Body of pancreas (tissue), 4 donors: ENCODE results near the gene MATN4. TPM values are rescaled to one million over a fixed set of nuclear protein-coding genes. Genes with fewer than 3 reads are reported as not detected.

Experiments used
- ATAC-seq: fragments of 150-250 bp; one replicate; pipeline ENCODE4 v1.9.1; 2016
- DNase-seq, 4 donors: peaks; one replicate each; pipeline ENCODE4 v3.0.0-alpha.2; 2019
- H3K27ac ChIP-seq, 4 donors: fragments of 200-600 bp; sonication (generic); 1 replicate in 3 of 4; 2 replicates in 1 of 4; pipeline versions ENCODE4 v1.5.1 to v1.6.1; 2016 to 2019; ENCODE audit warnings: mild to moderate bottlenecking in 1 of 4, mixed read lengths in 1 of 4, moderate library complexity in 1 of 4
- H3K27me3 ChIP-seq, 2 donors: fragments of 200-600 bp; sonication (generic); one replicate each; pipeline ENCODE4 v1.6.0; 2016; ENCODE audit warnings: mild to moderate bottlenecking in 1 of 2
- H3K36me3 ChIP-seq, 2 donors: fragments of 200-600 bp; sonication (generic); replicated peaks in 1 of 2; 2 replicates each; pipeline ENCODE4 v1.5.1; 2016; ENCODE audit warnings: low read depth in 2 of 2; ENCODE audit not compliant: insufficient read depth in 1 of 2
- H3K4me1 ChIP-seq: fragments of 200-600 bp; sonication (generic); one replicate; pipeline ENCODE4 v1.6.0; 2016
- H3K4me3 ChIP-seq, 2 donors: fragments of 200-600 bp; sonication (generic); 1 replicate in 1 of 2; 2 replicates in 1 of 2; pipeline ENCODE4 v1.5.1; 2016 to 2019
- H3K9me3 ChIP-seq, 3 donors: fragments of 200-600 bp; sonication (generic); 1 replicate in 2 of 3; 2 replicates in 1 of 3; pipeline ENCODE4 v1.5.1; 2016
- POLR2A ChIP-seq, 3 donors: fragments of 450-650 bp; IDR thresholded peaks; one replicate each; pipeline ENCODE4 v1.6.1; 2016; ENCODE audit warnings: antibody characterized with exemption in 3 of 3, mild to moderate bottlenecking in 2 of 3
- WGBS, 2 donors: methylation state at CpG; one replicate each; pipeline ENCODE4 v1.1.5; 2017; 5-methylcytosine and 5-hydroxymethylcytosine counted together
- intact Hi-C: fragments of 100-400 bp; cut with DNase I; formaldehyde crosslinking; loops from one replicate; pipeline ENCODE4 v1.15.1; 2023
- total RNA-seq, 2 donors: library from RNA; depleted of rRNA; stranded (reverse); fragments of >200 nt; gene quantifications; one replicate each; pipeline ENCODE4 v1.1.0, GENCODE V29; 2016
- TF ChIP-seq, protein P1 (sequence below), 7 experiments: fragments of 450-650 bp in 4 of 7; fragments of 200-600 bp in 3 of 7; sonication (generic) in 3 of 7; IDR thresholded peaks; one replicate each; pipeline ENCODE4 v1.5.1; 2016 to 2019; ENCODE audit warnings: antibody characterized with exemption in 7 of 7

Gene MATN4
- total RNA-seq, 2 donors from 2014 or later: 4.9 to 5.3 TPM

GRCh38 chr20:45263556-45264266 lies 44.4 kb downstream of the MATN4 start:
- H3K27ac ChIP-seq: no peak overlapping the region
- DNase-seq (no peak), ATAC-seq (no peak)
- H3K27me3 ChIP-seq: no peaks in the 10 kb centered on the region
- intact Hi-C loops: no loop called here
- no peak for TF ChIP-seq POLR2A (IDR thresholded peaks at IDR 0.05)
- TF ChIP-seq, protein P1, sequence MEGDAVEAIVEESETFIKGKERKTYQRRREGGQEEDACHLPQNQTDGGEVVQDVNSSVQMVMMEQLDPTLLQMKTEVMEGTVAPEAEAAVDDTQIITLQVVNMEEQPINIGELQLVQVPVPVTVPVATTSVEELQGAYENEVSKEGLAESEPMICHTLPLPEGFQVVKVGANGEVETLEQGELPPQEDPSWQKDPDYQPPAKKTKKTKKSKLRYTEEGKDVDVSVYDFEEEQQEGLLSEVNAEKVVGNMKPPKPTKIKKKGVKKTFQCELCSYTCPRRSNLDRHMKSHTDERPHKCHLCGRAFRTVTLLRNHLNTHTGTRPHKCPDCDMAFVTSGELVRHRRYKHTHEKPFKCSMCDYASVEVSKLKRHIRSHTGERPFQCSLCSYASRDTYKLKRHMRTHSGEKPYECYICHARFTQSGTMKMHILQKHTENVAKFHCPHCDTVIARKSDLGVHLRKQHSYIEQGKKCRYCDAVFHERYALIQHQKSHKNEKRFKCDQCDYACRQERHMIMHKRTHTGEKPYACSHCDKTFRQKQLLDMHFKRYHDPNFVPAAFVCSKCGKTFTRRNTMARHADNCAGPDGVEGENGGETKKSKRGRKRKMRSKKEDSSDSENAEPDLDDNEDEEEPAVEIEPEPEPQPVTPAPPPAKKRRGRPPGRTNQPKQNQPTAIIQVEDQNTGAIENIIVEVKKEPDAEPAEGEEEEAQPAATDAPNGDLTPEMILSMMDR (IDR thresholded peaks at IDR 0.05): no peak
- no peaks in the 10 kb centered on the region for H3K36me3 ChIP-seq
- WGBS, 2 donors: 54 to 75% methylated on average over 3 of the region's 3 CpGs
- no peaks in the 10 kb centered on the region for H3K4me1 ChIP-seq
- no peaks in the 10 kb centered on the region for H3K9me3 ChIP-seq
- no peak overlapping the region for H3K4me3 ChIP-seq

GRCh38 chr20:45258664-45259063 lies 49.4 kb downstream of the MATN4 start:
- Histone ChIP-seq H3K4me3 (no peak overlapping the region), H3K27ac (no peak overlapping the region), H3K36me3 (no peaks in the 10 kb centered on the region), H3K4me1 (peaks cover 15% of the 10 kb centered on the region), H3K9me3 (no peaks in the 10 kb centered on the region), H3K27me3 (no peaks in the 10 kb centered on the region)
- intact Hi-C loops: no loop called here
- no peak for ATAC-seq
- DNase-seq: no peak
- TF ChIP-seq POLR2A (IDR thresholded peaks at IDR 0.05): no peak
- TF ChIP-seq, protein P1 (IDR thresholded peaks at IDR 0.05): no peak
- WGBS, 2 donors: 45 to 48% methylated on average over 2 of the region's 2 CpGs

GRCh38 chr20:45258259-45258658 lies 49.8 kb downstream of the MATN4 start:
- ATAC-seq (no peak), DNase-seq (no peak)
- Histone ChIP-seq H3K36me3 (no peaks in the 10 kb centered on the region), H3K4me1 (peaks cover 15% of the 10 kb centered on the region), H3K27ac (no peak overlapping the region), H3K4me3 (no peak overlapping the region), H3K9me3 (no peaks in the 10 kb centered on the region), H3K27me3 (no peaks in the 10 kb centered on the region)
- 83 to 89% methylated on average over 3 of the region's 3 CpGs for WGBS, 2 donors
- TF ChIP-seq, protein P1 (IDR thresholded peaks at IDR 0.05): no peak
- no peak for TF ChIP-seq POLR2A (IDR thresholded peaks at IDR 0.05)
- intact Hi-C loops: no loop called here

GRCh38 chr20:45257711-45258110 lies 50.4 kb downstream of the MATN4 start:
- 84 to 86% methylated on average over 7 of the region's 7 CpGs for WGBS, 2 donors
- H3K27me3 ChIP-seq: no peaks in the 10 kb centered on the region
- DNase-seq: no peak
- H3K36me3 ChIP-seq: no peaks in the 10 kb centered on the region
- no peaks in the 10 kb centered on the region for H3K9me3 ChIP-seq
- peaks cover 15% of the 10 kb centered on the region for H3K4me1 ChIP-seq
- intact Hi-C loops: no loop called here
- H3K4me3 ChIP-seq: no peak overlapping the region
- no peak overlapping the region for H3K27ac ChIP-seq
- ATAC-seq: no peak
- no peak for TF ChIP-seq POLR2A (IDR thresholded peaks at IDR 0.05)
- TF ChIP-seq, protein P1 (IDR thresholded peaks at IDR 0.05): no peak

GRCh38 chr20:45257161-45257560 lies 50.9 kb downstream of the MATN4 start:
- ATAC-seq: no peak
- TF ChIP-seq, protein P1 (IDR thresholded peaks at IDR 0.05): no peak
- no peak for TF ChIP-seq POLR2A (IDR thresholded peaks at IDR 0.05)
- intact Hi-C loops: no loop called here
- DNase-seq: no peak
- Histone ChIP-seq H3K27me3 (no peaks in the 10 kb centered on the region), H3K4me1 (peaks cover 15% of the 10 kb centered on the region), H3K4me3 (no peak overlapping the region), H3K9me3 (no peaks in the 10 kb centered on the region), H3K27ac (no peak overlapping the region), H3K36me3 (no peaks in the 10 kb centered on the region)
- WGBS, 2 donors: 62 to 94% methylated on average over 3 of the region's 3 CpGs
